Skeletal muscle satellite cell (primary cell): Measurements from ENCODE around the gene KAT2A.

Source experiments
- H3K27me3 ChIP-seq: 2 replicates; pipeline ENCODE4 v1.7.0; 2013; ENCODE audit warnings: low read length; ENCODE audit not compliant: control insufficient read depth, insufficient read depth
- H3K36me3 ChIP-seq: 2 replicates; pipeline ENCODE4 v1.7.0; 2013; ENCODE audit warnings: mild to moderate bottlenecking, control low read depth, low read length; ENCODE audit not compliant: insufficient read depth
- H3K4me1 ChIP-seq: 2 replicates; pipeline ENCODE4 v1.7.0; 2013; ENCODE audit warnings: low read length; ENCODE audit not compliant: control insufficient read depth, insufficient read depth
- H3K4me2 ChIP-seq: 2 replicates; pipeline ENCODE4 v1.7.0; 2013; ENCODE audit warnings: mild to moderate bottlenecking, low read length
- H3K4me3 ChIP-seq: 2 replicates; pipeline ENCODE4 v1.7.0; 2013; ENCODE audit warnings: low read length
- H3K9ac ChIP-seq: 2 replicates; pipeline ENCODE4 v1.7.0; 2013; ENCODE audit warnings: mild to moderate bottlenecking, low read depth, low read length, moderate library complexity
- H3K9me3 ChIP-seq: replicated peaks from 2 replicates; pipeline ENCODE4 v1.7.0; 2013; ENCODE audit warnings: mild to moderate bottlenecking, control low read depth, low read length

KAT2A gene

GRCh38 chr17:42120161-42120769 lies 902 bp downstream of the KAT2A start:
- H3K9me3 ChIP-seq, result no peaks in the 10 kb centered on the region
- H3K27me3 ChIP-seq, result no peaks in the 10 kb centered on the region
- peak overlapping the region; percentile 80 for H3K4me2 ChIP-seq
- H3K36me3 ChIP-seq, result peaks cover 27% of the 10 kb centered on the region
- H3K4me3 ChIP-seq, result peak overlapping the region; percentile 66
- no peak overlapping the region for H3K9ac ChIP-seq
- peaks cover 6% of the 10 kb centered on the region for H3K4me1 ChIP-seq

DNA sequence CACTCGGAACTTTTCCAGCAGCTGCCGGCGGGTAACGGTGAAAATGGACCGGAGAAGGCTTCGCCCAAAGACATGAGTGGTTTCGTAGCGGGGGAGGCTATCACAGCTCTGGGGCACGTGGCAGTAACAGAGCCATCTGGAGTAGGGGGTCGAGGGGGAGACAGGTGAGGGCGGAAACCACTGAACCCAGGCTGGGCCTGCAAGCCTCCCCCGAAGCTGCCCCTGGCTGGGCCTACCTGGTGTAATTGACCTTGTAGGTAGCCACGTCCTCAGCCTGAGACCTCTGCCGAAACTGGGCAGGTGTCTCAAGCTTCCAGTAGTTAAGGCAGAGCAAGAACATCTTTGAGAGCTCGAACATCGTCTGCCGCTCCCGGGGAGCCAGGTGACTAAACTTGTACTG lies 1.9 kb downstream of the KAT2A start:
- Histone ChIP-seq H3K36me3 (peaks cover 19% of the 10 kb centered on the region), H3K27me3 (no peaks in the 10 kb centered on the region), H3K4me2 (no peak overlapping the region), H3K4me3 (no peak overlapping the region), H3K9ac (no peak overlapping the region), H3K9me3 (no peaks in the 10 kb centered on the region), H3K4me1 (peaks cover 6% of the 10 kb centered on the region)

- H3K36me3 ChIP-seq, result peaks cover 17% of the 10 kb centered on the region
- peaks cover 6% of the 10 kb centered on the region for H3K4me1 ChIP-seq
- no peaks in the 10 kb centered on the region for H3K9me3 ChIP-seq
- no peak overlapping the region for H3K4me2 ChIP-seq
- no peaks in the 10 kb centered on the region for H3K27me3 ChIP-seq
- H3K9ac ChIP-seq, result no peak overlapping the region
- H3K4me3 ChIP-seq, result no peak overlapping the region
Measured at GRCh38 chr17:42118545-42118944, 2.6 kb downstream of the KAT2A start.

GRCh38 chr17:42118126-42118510 lies 3.0 kb downstream of the KAT2A start:
- H3K27me3 ChIP-seq, result no peaks in the 10 kb centered on the region
- H3K9me3 ChIP-seq, result no peaks in the 10 kb centered on the region
- no peak overlapping the region for H3K4me2 ChIP-seq
- peaks cover 8% of the 10 kb centered on the region for H3K4me1 ChIP-seq
- H3K4me3 ChIP-seq, result no peak overlapping the region
- H3K9ac ChIP-seq, result no peak overlapping the region
- peaks cover 21% of the 10 kb centered on the region for H3K36me3 ChIP-seq

DNA sequence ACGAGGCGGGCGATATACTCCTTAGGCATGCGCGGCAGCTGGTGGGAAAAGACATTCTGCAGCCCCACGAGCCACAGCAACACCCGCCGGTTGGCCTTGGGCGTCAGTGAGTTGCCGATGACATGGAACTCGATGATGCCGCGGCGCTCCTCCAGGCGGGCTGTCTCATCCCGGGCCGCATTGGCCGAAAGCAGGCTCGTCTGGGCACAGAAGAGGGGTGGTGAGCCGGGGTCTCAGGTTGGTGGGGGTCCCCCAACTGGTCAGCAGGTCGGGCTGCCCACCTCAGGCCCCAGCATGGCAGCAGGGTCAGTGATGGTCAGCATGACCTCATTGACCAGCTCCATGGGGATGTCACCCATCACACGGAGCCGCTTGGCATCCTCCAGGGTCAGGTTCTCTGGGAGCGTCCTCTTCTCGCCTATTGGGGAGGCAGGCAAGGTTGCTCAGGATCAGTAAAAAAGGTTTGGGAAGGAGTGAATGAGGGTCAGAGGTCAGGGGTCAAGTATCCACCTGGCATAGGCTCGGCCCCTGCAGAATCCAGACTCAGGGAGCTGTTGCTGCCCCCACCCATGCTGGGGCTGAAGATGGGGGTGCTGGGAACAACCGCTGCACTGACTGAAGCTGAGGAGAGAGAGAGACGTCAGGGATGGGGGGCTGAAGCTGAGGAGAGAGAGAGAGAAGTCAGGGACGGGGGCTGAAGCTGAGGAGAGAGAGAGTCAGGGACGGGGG lies 3.6 kb downstream of the KAT2A start:
- H3K4me3 ChIP-seq, result no peak overlapping the region
- no peak overlapping the region for H3K4me2 ChIP-seq
- H3K27me3 ChIP-seq, result no peaks in the 10 kb centered on the region
- no peaks in the 10 kb centered on the region for H3K9me3 ChIP-seq
- H3K4me1 ChIP-seq, result peaks cover 12% of the 10 kb centered on the region
- H3K9ac ChIP-seq, result no peak overlapping the region
- H3K36me3 ChIP-seq, result peaks cover 18% of the 10 kb centered on the region

- H3K36me3 ChIP-seq, result peaks cover 18% of the 10 kb centered on the region
- H3K4me3 ChIP-seq, result no peak overlapping the region
- H3K27me3 ChIP-seq, result no peaks in the 10 kb centered on the region
- H3K9ac ChIP-seq, result no peak overlapping the region
- H3K4me2 ChIP-seq, result no peak overlapping the region
- peaks cover 15% of the 10 kb centered on the region for H3K4me1 ChIP-seq
- H3K9me3 ChIP-seq, result no peaks in the 10 kb centered on the region
Measured at GRCh38 chr17:42116705-42117396, 4.3 kb downstream of the KAT2A start.

- Histone ChIP-seq H3K4me2 (no peak overlapping the region), H3K27me3 (no peaks in the 10 kb centered on the region), H3K36me3 (peaks cover 18% of the 10 kb centered on the region), H3K9ac (no peak overlapping the region), H3K4me1 (peaks cover 17% of the 10 kb centered on the region), H3K9me3 (no peaks in the 10 kb centered on the region), H3K4me3 (no peak overlapping the region)
Measured at GRCh38 chr17:42114118-42114517, 7.0 kb downstream of the KAT2A start.

DNA sequence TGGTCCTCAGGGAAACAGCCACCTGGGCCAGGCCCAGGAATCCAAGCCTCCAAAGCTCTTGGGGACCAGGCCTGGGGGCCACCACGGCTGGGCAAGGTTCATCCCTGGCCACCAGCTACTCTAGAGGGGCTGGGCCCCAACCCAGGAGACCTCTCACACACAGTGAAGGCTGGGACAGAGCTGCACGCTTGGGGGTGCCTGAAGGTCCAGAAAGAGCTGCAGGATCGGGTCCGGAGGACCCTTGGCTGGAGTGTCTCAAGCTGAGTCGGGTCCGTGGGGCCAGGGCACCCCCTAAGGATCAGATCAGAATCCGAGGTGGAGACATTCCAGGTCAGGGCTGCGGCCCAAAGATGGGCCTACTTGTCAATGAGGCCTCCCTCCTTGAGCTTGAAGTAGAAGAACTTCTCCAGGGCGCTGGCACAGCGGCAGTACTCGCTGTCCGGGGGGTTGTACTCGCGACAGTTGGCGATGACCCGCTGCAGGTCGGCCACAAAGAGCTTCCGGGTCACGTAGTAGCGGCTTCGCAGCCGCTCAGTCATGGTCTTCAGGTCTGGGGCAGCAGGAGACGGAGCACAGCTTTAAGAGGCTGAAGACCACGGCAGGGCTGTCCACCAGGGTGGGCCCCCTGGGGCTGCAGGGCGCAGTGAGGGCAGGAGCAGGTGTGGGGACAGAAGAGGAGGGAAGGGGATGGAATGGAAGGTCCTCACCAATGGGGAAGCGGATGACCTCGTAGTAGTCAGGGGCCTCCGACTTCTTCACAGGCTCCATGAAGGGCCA lies 7.7 kb downstream of the KAT2A start:
- Histone ChIP-seq H3K4me1 (peaks cover 17% of the 10 kb centered on the region), H3K9me3 (no peaks in the 10 kb centered on the region), H3K4me3 (no peak overlapping the region), H3K27me3 (no peaks in the 10 kb centered on the region), H3K9ac (peak overlapping the region; percentile 77), H3K4me2 (peak overlapping the region; percentile 91), H3K36me3 (peaks cover 17% of the 10 kb centered on the region)

GRCh38 chr17:42112552-42113176 lies 8.5 kb downstream of the KAT2A start, which contains the start of gene DHX58:
Gene DHX58, minus strand, starts transcription at chr17:42112714. Its CDS starts 822 bp downstream, at chr17:42111892.
- peak within 1 kb of the TSS; percentile 91 for H3K4me2 ChIP-seq
- peak within 1 kb of the TSS; percentile 73 for H3K4me3 ChIP-seq
- H3K27me3 ChIP-seq, result no peaks in the 10 kb centered on the region
- H3K9me3 ChIP-seq, result no peaks in the 10 kb centered on the region
- peaks cover 14% of the 10 kb centered on the region for H3K36me3 ChIP-seq
- peak within 1 kb of the TSS; percentile 77 for H3K9ac ChIP-seq
- peaks cover 17% of the 10 kb centered on the region for H3K4me1 ChIP-seq

DNA sequence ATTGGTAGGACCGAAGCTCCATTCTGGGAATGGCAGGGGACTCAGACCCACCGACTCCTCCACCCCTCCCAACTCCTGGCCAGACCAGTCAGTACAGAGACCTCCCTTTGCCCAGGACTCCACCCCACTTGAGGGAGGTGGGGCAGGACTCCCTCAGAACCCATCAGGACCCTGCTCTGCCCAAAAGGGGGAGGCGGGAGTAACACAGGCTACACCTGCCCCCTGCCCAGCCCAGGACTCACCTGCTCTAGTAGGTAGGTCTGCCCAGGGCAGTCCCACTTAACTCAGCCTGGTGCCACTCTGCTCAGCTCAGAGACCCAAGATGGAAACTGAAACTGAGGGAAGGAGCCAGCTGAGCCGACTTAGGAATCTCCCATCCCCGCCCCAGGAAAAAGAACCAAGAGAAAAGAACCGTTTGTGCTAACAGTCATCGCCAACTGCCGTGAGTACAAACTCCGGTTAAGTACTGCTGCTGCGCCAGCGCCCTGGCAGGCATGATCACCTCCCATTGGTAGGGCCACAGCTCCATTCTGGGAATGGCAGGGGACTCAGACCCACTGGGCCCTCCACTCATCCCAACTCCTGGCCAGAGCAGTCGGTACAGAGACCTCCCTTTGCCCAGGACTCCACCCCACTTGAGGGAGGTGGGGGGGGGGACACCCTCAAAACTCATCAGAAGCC lies 9.2 kb downstream of the KAT2A start:
- peak overlapping the region; percentile 91 for H3K4me2 ChIP-seq
- H3K9me3 ChIP-seq, result no peaks in the 10 kb centered on the region
- peaks cover 7% of the 10 kb centered on the region for H3K36me3 ChIP-seq
- no peaks in the 10 kb centered on the region for H3K27me3 ChIP-seq
- H3K4me3 ChIP-seq, result peak overlapping the region; percentile 73
- peak overlapping the region; percentile 77 for H3K9ac ChIP-seq
- H3K4me1 ChIP-seq, result peaks cover 17% of the 10 kb centered on the region
